IMR-90 (cell line): ENCODE results near the gene KDM2B. TPM values are rescaled to one million over a fixed set of nuclear protein-coding genes. Genes with fewer than 3 reads are reported as not detected.

Experiments
- ATAC-seq: fragments of 200-7000 bp; cut with Tn5 transposase; 2 replicates; pipeline ENCODE4 v1.9.1; 2020; ENCODE audit warnings: low read depth, mild to moderate bottlenecking, moderate library complexity
- BruUV-seq: library from RNA; stranded (reverse); fragments of 400-500 nt; replicated peaks from 2 replicates; lab custom pipeline; 2021; lab: Mats Ljungman, UMichigan
- CTCF ChIA-PET: fragments of 300-600 bp; formaldehyde crosslinking; extraction: SDS; loops from one replicate; lab custom pipeline; 2021; ENCODE audit warnings: antibody characterized with exemption; lab: Yijun Ruan, JAX
- POLR2A ChIA-PET: fragments of 300-600 bp; sonication (Branson Sonifier 250); formaldehyde crosslinking; loops from one replicate; lab custom pipeline; 2022; ENCODE audit warnings: antibody characterized with exemption; ENCODE audit not compliant: unreplicated experiment; lab: Charles Lee
- DNase-seq: peaks from one replicate; pipeline ENCODE4 v3.0.0; 2013
- H2AFZ ChIP-seq: replicated peaks from 2 replicates; pipeline ENCODE3; 2013; ENCODE audit warnings: low read length, mild to moderate bottlenecking; ENCODE audit not compliant: poor library complexity
- H2AK5ac ChIP-seq: 2 replicates; pipeline ENCODE4 v1.6.1; 2013; ENCODE audit warnings: low read depth, low read length, inconsistent platforms
- H2AK9ac ChIP-seq: replicated peaks from 2 replicates; pipeline ENCODE3; 2013; ENCODE audit warnings: mild to moderate bottlenecking, low read depth, low read length, moderate library complexity; ENCODE audit not compliant: poor library complexity
- H2BK120ac ChIP-seq: 2 replicates; pipeline ENCODE4 v1.6.1; 2013; ENCODE audit warnings: low read depth, low read length, inconsistent platforms
- H2BK15ac ChIP-seq: 3 replicates; pipeline ENCODE4 v1.6.1; 2013; ENCODE audit warnings: low read depth, low read length, inconsistent platforms
- H2BK20ac ChIP-seq: 2 replicates; pipeline ENCODE4 v1.6.1; 2013; ENCODE audit warnings: low read depth, mild to moderate bottlenecking, inconsistent platforms, low read length, moderate library complexity
- H2BK5ac ChIP-seq: 2 replicates; pipeline ENCODE4 v1.6.1; 2013; ENCODE audit warnings: mild to moderate bottlenecking, low read depth, low read length, inconsistent platforms; ENCODE audit not compliant: poor library complexity, severe bottlenecking
- H3K14ac ChIP-seq: replicated peaks from 2 replicates; pipeline ENCODE4 v1.6.1; 2013; ENCODE audit warnings: low read depth, low read length, inconsistent platforms
- H3K18ac ChIP-seq: 2 replicates; pipeline ENCODE4 v1.6.1; 2013; ENCODE audit warnings: low read depth, low read length, control low read depth
- H3K23ac ChIP-seq: 2 replicates; pipeline ENCODE4 v1.6.1; 2013; ENCODE audit warnings: low read depth, low read length, inconsistent platforms
- H3K27ac ChIP-seq: 2 replicates; pipeline ENCODE4 v1.5.1; 2013; ENCODE audit warnings: mild to moderate bottlenecking, control low read depth, low read length; ENCODE audit not compliant: insufficient read depth
- H3K27me3 ChIP-seq: 2 replicates; pipeline ENCODE4 v1.6.1; 2013; ENCODE audit warnings: low read length; ENCODE audit not compliant: control insufficient read depth, insufficient read depth
- H3K36me3 ChIP-seq: 2 replicates; pipeline ENCODE4 v1.6.1; 2013; ENCODE audit warnings: low read length, mixed read lengths; ENCODE audit not compliant: control insufficient read depth, insufficient read depth
- H3K4ac ChIP-seq: 2 replicates; pipeline ENCODE4 v1.6.1; 2013; ENCODE audit warnings: low read depth, low read length, inconsistent platforms
- H3K4me1 ChIP-seq: 2 replicates; pipeline ENCODE4 v1.6.1; 2013; ENCODE audit warnings: low read length, mixed read lengths; ENCODE audit not compliant: control insufficient read depth, insufficient read depth
- H3K4me2 ChIP-seq: 2 replicates; pipeline ENCODE4 v1.6.1; 2013; ENCODE audit warnings: low read depth, mild to moderate bottlenecking, control low read depth, low read length, moderate library complexity
- H3K4me3 ChIP-seq: 2 replicates; pipeline ENCODE4 v1.5.1; 2013; ENCODE audit warnings: low read depth, mild to moderate bottlenecking, control low read depth, low read length, moderate library complexity; ENCODE audit not compliant: insufficient read depth
- H3K56ac ChIP-seq: 2 replicates; pipeline ENCODE4 v1.6.1; 2013; ENCODE audit warnings: low read length, inconsistent platforms; ENCODE audit not compliant: insufficient read depth; ENCODE audit errors: extremely low read depth
- H3K79me1 ChIP-seq, 2 experiments: 2 replicates each; pipeline ENCODE4 v1.6.1; 2013; ENCODE audit warnings: low read length in 2 of 2, inconsistent platforms in 1 of 2, low read depth in 1 of 2
- H3K9ac ChIP-seq: 2 replicates; pipeline ENCODE4 v1.6.1; 2013; ENCODE audit warnings: low read depth, low read length, control low read depth
- H3K9me1 ChIP-seq: 2 replicates; pipeline ENCODE4 v1.6.1; 2013; ENCODE audit warnings: low read length, inconsistent platforms; ENCODE audit not compliant: insufficient read depth
- H3K9me3 ChIP-seq: 2 replicates; pipeline ENCODE4 v1.6.1; 2013; ENCODE audit warnings: low read length; ENCODE audit not compliant: control insufficient read depth, insufficient read depth
- H4K20me1 ChIP-seq: 2 replicates; pipeline ENCODE4 v1.6.1; 2013; ENCODE audit warnings: low read length, inconsistent platforms; ENCODE audit not compliant: insufficient read depth
- H4K5ac ChIP-seq: 2 replicates; pipeline ENCODE4 v1.6.1; 2013; ENCODE audit warnings: mild to moderate bottlenecking, low read depth, low read length, control low read depth
- H4K8ac ChIP-seq, 2 experiments: 2 replicates each; pipeline ENCODE4 v1.6.1; 2013; ENCODE audit warnings: low read depth in 2 of 2, low read length in 2 of 2, control low read depth in 1 of 2, inconsistent platforms in 1 of 2
- H4K91ac ChIP-seq: 2 replicates; pipeline ENCODE4 v1.6.1; 2013; ENCODE audit warnings: low read depth, low read length, inconsistent platforms; ENCODE audit not compliant: insufficient read depth
- CEBPB ChIP-seq: IDR thresholded peaks from 2 replicates; pipeline ENCODE4 v1.6.1; 2012; ENCODE audit warnings: low read depth, low read length, improper control_type of control experiment
- CTCF ChIP-seq: conservative IDR thresholded peaks from 2 replicates; pipeline ENCODE4 v1.5.1; 2012; ENCODE audit warnings: mild to moderate bottlenecking, low read depth, low read length, improper control_type of control experiment
- ELK1 ChIP-seq: fragments of 150-350 bp; IDR thresholded peaks from 2 replicates; pipeline ENCODE4 v1.6.1; 2016; ENCODE audit warnings: low read depth, mild to moderate bottlenecking, low read length, moderate library complexity, borderline replicate concordance
- FOS ChIP-seq: fragments of 150-350 bp; IDR thresholded peaks from 2 replicates; pipeline ENCODE4 v1.6.1; 2016; ENCODE audit warnings: low read depth, low read length
- NFE2L2 ChIP-seq: fragments of 150-350 bp; IDR thresholded peaks from 2 replicates; pipeline ENCODE4 v1.6.1; 2016; ENCODE audit warnings: low read depth, mild to moderate bottlenecking, low read length
- POLR2A ChIP-seq: IDR thresholded peaks from 2 replicates; pipeline ENCODE4 v1.6.1; 2012; ENCODE audit warnings: mild to moderate bottlenecking, low read depth, low read length
- RCOR1 ChIP-seq: IDR thresholded peaks from 2 replicates; pipeline ENCODE4 v1.6.1; 2012; ENCODE audit warnings: mild to moderate bottlenecking, low read length, improper control_type of control experiment; ENCODE audit not compliant: insufficient replicate concordance
- SMC3 ChIP-seq: fragments of 150-350 bp; IDR thresholded peaks from 2 replicates; pipeline ENCODE4 v1.6.1; 2016; ENCODE audit warnings: low read depth, mild to moderate bottlenecking, antibody characterized with exemption, low read length, moderate library complexity
- USF2 ChIP-seq: fragments of 150-350 bp; IDR thresholded peaks from 2 replicates; pipeline ENCODE4 v1.6.1; 2017; ENCODE audit warnings: mild to moderate bottlenecking, antibody characterized with exemption, low read length, low read depth
- WGBS, 2 experiments: methylation state at CpG; one replicate each; pipeline versions ENCODE4 v1.1.5 to v1.1.7; 2013; ENCODE audit warnings: missing lambda C conversion rate in 2 of 2; ENCODE audit not compliant: insufficient read length in 1 of 2; ENCODE audit errors: extremely low coverage in 2 of 2; 5-methylcytosine and 5-hydroxymethylcytosine counted together
- dilution Hi-C: fragments of 300-500 bp; cut with HindIII; formaldehyde crosslinking; loops from one replicate; pipeline ENCODE4 v1.14.3; 2018; ENCODE audit warnings: low sequenced_read_pairs; ENCODE audit not compliant: unreplicated experiment
- in situ Hi-C: fragments of 300-500 bp; cut with MboI; formaldehyde crosslinking; loops from 3 replicates; pipeline ENCODE4 v1.14.3; 2019; ENCODE audit warnings: low sequenced_read_pairs, inconsistent platforms, mixed read lengths
- intact Hi-C: fragments of 100-400 bp; cut with micrococcal nuclease; formaldehyde crosslinking; loops from 2 replicates; pipeline ENCODE4 v1.10.0; 2022
- polyA plus RNA-seq, 3 experiments: library from polyadenylated mRNA; depleted of rRNA; stranded (reverse); fragments of >200 nt; gene quantifications; 2 replicates each; pipeline ENCODE4 v1.2.3, GENCODE V29; 2012; ENCODE audit warnings: low replicate concordance in 1 of 3
- total RNA-seq: library from RNA; depleted of rRNA; stranded (reverse); fragments of >200 nt; gene quantifications from 2 replicates; pipeline ENCODE4 v1.2.3, GENCODE V29; 2012

KDM2B gene
- total and polyA plus RNA-seq, 2 of the 4 experiments (the other 2 are of a cell fraction): 22.6 to 24.2 TPM

- WGBS, 2 experiments: 100% methylated on average over 3 of the region's 7 CpGs; no CpG with 5 or more reads in 1 of the 2 experiments
- Histone ChIP-seq H3K9me1 (no peaks in the 10 kb centered on the region), H3K4me3 (no peak overlapping the region), H3K9ac (no peak overlapping the region), H2BK120ac (no peak overlapping the region), H2BK15ac (no peak overlapping the region), H2BK5ac (no peak overlapping the region), H3K56ac (no peak overlapping the region), H4K5ac (no peak overlapping the region), H3K4me1 (no peaks in the 10 kb centered on the region), H3K18ac (no peak overlapping the region), H3K4me2 (no peak overlapping the region), H3K27me3 (no peaks in the 10 kb centered on the region), H4K8ac (no peak overlapping the region), H2AK5ac (no peak overlapping the region), H3K27ac (no peak overlapping the region), H3K14ac (no peak overlapping the region), H3K9me3 (no peaks in the 10 kb centered on the region), H3K79me1 (peaks cover 0 to 4% of the 10 kb centered on the region in 2 experiments; a peak in 1 of 4 replicates), H2AFZ (peak overlapping the region; percentile 58), H3K23ac (no peak overlapping the region), H4K20me1 (no peaks in the 10 kb centered on the region), H3K36me3 (peaks cover 19% of the 10 kb centered on the region), H2AK9ac (peak overlapping the region; percentile 50), H3K4ac (no peak overlapping the region), H2BK20ac (no peak overlapping the region), H4K91ac (no peak overlapping the region)
- DNase-seq (no peak), ATAC-seq (no peak)
- CTCF ChIA-PET: no interaction called here
- dilution Hi-C loops: no loop called here
- intact Hi-C loops: no loop called here
- BruUV-seq: no TSS peak
- TF ChIP-seq FOS (no peak), POLR2A (no peak), USF2 (no peak), ELK1 (no peak), CTCF (no peak), SMC3 (no peak), RCOR1 (no peak), NFE2L2 (no peak), CEBPB (no peak)
- POLR2A ChIA-PET: no interaction called here
- in situ Hi-C loops: loop anchor here (5.0 kb wide), 1 partner anchor 118 kb away; the partner anchor contains the start of gene MORN3
These were observed 31.7 kb downstream of the KDM2B start for GRCh38 chr12:121549075-121549474.
